PC-9 (cell line): ENCODE results near the gene APPL2. TPM values are rescaled to one million over a fixed set of nuclear protein-coding genes. Genes with fewer than 3 reads are reported as not detected.

ENCODE experiments used
- BruUV-seq: library from RNA; stranded (reverse); fragments of 400-500 nt; replicated peaks from 2 replicates; lab custom pipeline; 2021; lab: Mats Ljungman, UMichigan
- CTCF ChIA-PET: fragments of 300-600 bp; sonication (Branson Sonifier 250); formaldehyde crosslinking; loops from one replicate; lab custom pipeline; 2022; ENCODE audit warnings: antibody characterized with exemption; lab: Charles Lee
- POLR2A ChIA-PET: fragments of 300-600 bp; sonication (Branson Sonifier 250); formaldehyde crosslinking; loops from one replicate; lab custom pipeline; 2022; ENCODE audit warnings: antibody characterized with exemption; ENCODE audit not compliant: unreplicated experiment; lab: Charles Lee
- DNase-seq, 2 experiments: peaks; one replicate each; pipeline versions ENCODE4 v3.0.0 to v3.0.0-alpha.2; 2015 to 2022; ENCODE audit warnings: mixed read lengths in 1 of 2
- H2AFZ ChIP-seq: fragments of 200-600 bp; sonication (generic); 2 replicates; pipeline ENCODE4 v1.8.1; 2017; ENCODE audit warnings: antibody characterized with exemption
- H3F3A ChIP-seq: fragments of 200-600 bp; sonication (generic); 2 replicates; pipeline ENCODE4 v1.8.1; 2017; ENCODE audit warnings: antibody characterized with exemption, mild to moderate bottlenecking, low read depth; ENCODE audit not compliant: insufficient read depth
- H3K27ac ChIP-seq: fragments of 200-600 bp; sonication (generic); 2 replicates; pipeline ENCODE4 v1.6.1; 2016; ENCODE audit warnings: mixed run types
- H3K27me3 ChIP-seq: fragments of 200-600 bp; sonication (generic); 2 replicates; pipeline ENCODE4 v1.6.1; 2016; ENCODE audit warnings: low read depth, mixed run types; ENCODE audit not compliant: insufficient read depth
- H3K36me3 ChIP-seq: fragments of 200-600 bp; sonication (generic); 2 replicates; pipeline ENCODE4 v1.6.1; 2016; ENCODE audit warnings: low read depth, mixed run types
- H3K4me1 ChIP-seq: fragments of 200-600 bp; sonication (generic); replicated peaks from 2 replicates; pipeline ENCODE4 v1.6.1; 2016; ENCODE audit warnings: mixed run types; ENCODE audit not compliant: insufficient read depth
- H3K4me2 ChIP-seq: fragments of 200-600 bp; sonication (generic); 2 replicates; pipeline ENCODE4 v1.6.1; 2017; ENCODE audit warnings: mixed run types
- H3K4me3 ChIP-seq: fragments of 200-600 bp; sonication (generic); 2 replicates; pipeline ENCODE4 v1.6.1; 2016; ENCODE audit warnings: mixed run types
- H3K79me2 ChIP-seq: fragments of 200-600 bp; sonication (generic); 2 replicates; pipeline ENCODE4 v1.6.1; 2017; ENCODE audit warnings: low read depth, mixed run types
- H3K9me2 ChIP-seq: fragments of 200-600 bp; sonication (generic); 2 replicates; pipeline ENCODE4 v1.8.1; 2017; ENCODE audit warnings: mild to moderate bottlenecking; ENCODE audit not compliant: insufficient read depth
- H3K9me3 ChIP-seq: fragments of 200-600 bp; sonication (generic); 2 replicates; pipeline ENCODE4 v1.8.1; 2016; ENCODE audit warnings: low read depth; ENCODE audit not compliant: insufficient read depth
- H4K20me1 ChIP-seq: fragments of 200-600 bp; sonication (generic); 2 replicates; pipeline ENCODE4 v1.8.1; 2017; ENCODE audit not compliant: insufficient read depth
- EZH2 ChIP-seq: fragments of 200-600 bp; sonication (generic); IDR thresholded peaks from 2 replicates; pipeline ENCODE4 v1.8.0; 2017; ENCODE audit warnings: antibody characterized with exemption, low read depth
- intact Hi-C: fragments of 100-400 bp; cut with micrococcal nuclease; formaldehyde crosslinking; loops from one replicate; pipeline ENCODE4 v1.10.0; 2022; ENCODE audit not compliant: unreplicated experiment
- total RNA-seq: library from RNA; stranded (reverse); gene quantifications from 2 replicates; pipeline ENCODE4 v1.2.3, GENCODE V29; 2021
- TF ChIP-seq, protein P1 (sequence below): fragments of 200-600 bp; sonication (generic); conservative IDR thresholded peaks from 2 replicates; pipeline ENCODE4 v1.6.1; 2017; ENCODE audit warnings: mixed run types, antibody characterized with exemption, mild to moderate bottlenecking, moderate library complexity

The APPL2 gene
- total RNA-seq, 1 experiment from 2014 or later: 24.3 TPM

DNA sequence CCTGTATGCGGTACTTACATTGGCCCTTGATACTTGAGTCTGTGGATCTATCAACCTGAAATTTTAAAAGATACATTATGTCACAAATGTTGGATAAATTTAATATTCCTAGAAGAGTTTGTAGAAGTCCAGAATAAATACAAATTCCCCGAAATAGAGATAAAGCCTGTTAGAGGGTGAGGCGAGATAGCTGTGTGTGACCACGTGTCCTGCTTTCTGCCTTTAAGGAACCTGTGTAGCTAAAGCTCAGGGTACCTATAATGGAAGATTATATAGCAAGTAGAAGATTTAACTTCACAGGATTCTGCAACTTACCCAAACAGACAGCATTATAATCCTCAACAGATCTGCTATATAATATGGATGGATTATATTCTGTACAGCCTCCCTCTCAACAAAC, 58.8 kb downstream of the APPL2 start:
- CTCF ChIA-PET: no interaction called here
- no peaks in the 10 kb centered on the region for H3K79me2 ChIP-seq
- no peaks in the 10 kb centered on the region for H3K27me3 ChIP-seq
- H3K4me3 ChIP-seq: no peak overlapping the region
- no peak overlapping the region for H3K4me2 ChIP-seq
- DNase-seq: no peak
- POLR2A ChIA-PET: no interaction called here
- TF ChIP-seq, protein P1, sequence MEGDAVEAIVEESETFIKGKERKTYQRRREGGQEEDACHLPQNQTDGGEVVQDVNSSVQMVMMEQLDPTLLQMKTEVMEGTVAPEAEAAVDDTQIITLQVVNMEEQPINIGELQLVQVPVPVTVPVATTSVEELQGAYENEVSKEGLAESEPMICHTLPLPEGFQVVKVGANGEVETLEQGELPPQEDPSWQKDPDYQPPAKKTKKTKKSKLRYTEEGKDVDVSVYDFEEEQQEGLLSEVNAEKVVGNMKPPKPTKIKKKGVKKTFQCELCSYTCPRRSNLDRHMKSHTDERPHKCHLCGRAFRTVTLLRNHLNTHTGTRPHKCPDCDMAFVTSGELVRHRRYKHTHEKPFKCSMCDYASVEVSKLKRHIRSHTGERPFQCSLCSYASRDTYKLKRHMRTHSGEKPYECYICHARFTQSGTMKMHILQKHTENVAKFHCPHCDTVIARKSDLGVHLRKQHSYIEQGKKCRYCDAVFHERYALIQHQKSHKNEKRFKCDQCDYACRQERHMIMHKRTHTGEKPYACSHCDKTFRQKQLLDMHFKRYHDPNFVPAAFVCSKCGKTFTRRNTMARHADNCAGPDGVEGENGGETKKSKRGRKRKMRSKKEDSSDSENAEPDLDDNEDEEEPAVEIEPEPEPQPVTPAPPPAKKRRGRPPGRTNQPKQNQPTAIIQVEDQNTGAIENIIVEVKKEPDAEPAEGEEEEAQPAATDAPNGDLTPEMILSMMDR: no peak
- no peak for TF ChIP-seq EZH2
- H4K20me1 ChIP-seq: no peaks in the 10 kb centered on the region
- H3K9me3 ChIP-seq: peaks cover 3% of the 10 kb centered on the region; the same call in 1 of the 2 replicates
- no TSS peak for BruUV-seq
- intact Hi-C loops: no loop called here
- H3K27ac ChIP-seq: no peak overlapping the region
- H2AFZ ChIP-seq: no peak overlapping the region
- H3K36me3 ChIP-seq: no peaks in the 10 kb centered on the region
- no peaks in the 10 kb centered on the region for H3F3A ChIP-seq
- no peaks in the 10 kb centered on the region for H3K9me2 ChIP-seq
- H3K4me1 ChIP-seq: no peaks in the 10 kb centered on the region

DNA sequence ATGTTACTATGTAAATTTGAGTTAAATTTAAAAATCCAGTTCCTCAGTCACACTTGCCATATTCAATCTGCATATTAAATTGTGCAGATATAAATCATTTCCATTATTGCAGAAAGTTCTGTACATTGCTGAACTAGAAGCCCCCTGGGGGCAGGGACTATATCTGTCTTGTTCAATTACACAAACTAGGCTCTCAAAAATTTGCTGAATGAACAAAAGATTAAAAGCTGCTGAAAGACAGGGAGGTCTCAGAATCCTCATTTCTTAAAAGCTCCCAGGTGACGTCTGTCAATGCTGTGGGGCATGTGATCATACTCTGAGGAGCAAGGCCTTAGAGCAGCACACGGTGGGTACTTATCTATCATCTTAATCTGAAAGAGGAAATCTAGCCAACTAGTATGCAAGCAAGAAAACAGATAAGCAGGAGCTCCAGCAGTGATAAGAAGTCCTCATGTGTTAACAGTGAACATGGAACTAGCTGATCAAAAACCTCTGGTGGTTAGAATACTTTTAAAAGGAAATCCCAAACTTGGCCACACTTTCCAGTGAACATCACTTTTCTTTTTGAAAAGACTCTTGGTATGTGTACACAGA, 60.5 kb downstream of the APPL2 start:
- BruUV-seq: no TSS peak
- TF ChIP-seq, protein P1: no peak
- Histone ChIP-seq H2AFZ (no peak overlapping the region), H3K4me3 (no peak overlapping the region), H3K27me3 (no peaks in the 10 kb centered on the region), H3K79me2 (no peaks in the 10 kb centered on the region), H3K9me2 (no peaks in the 10 kb centered on the region), H3F3A (no peaks in the 10 kb centered on the region), H3K36me3 (no peaks in the 10 kb centered on the region), H4K20me1 (no peaks in the 10 kb centered on the region), H3K4me2 (no peak overlapping the region), H3K27ac (no peak overlapping the region), H3K4me1 (no peaks in the 10 kb centered on the region), H3K9me3 (peaks cover 3% of the 10 kb centered on the region; the same call in 1 of the 2 replicates)
- intact Hi-C loops: no loop called here
- CTCF ChIA-PET: no interaction called here
- DNase-seq: no peak
- POLR2A ChIA-PET: no interaction called here

DNA sequence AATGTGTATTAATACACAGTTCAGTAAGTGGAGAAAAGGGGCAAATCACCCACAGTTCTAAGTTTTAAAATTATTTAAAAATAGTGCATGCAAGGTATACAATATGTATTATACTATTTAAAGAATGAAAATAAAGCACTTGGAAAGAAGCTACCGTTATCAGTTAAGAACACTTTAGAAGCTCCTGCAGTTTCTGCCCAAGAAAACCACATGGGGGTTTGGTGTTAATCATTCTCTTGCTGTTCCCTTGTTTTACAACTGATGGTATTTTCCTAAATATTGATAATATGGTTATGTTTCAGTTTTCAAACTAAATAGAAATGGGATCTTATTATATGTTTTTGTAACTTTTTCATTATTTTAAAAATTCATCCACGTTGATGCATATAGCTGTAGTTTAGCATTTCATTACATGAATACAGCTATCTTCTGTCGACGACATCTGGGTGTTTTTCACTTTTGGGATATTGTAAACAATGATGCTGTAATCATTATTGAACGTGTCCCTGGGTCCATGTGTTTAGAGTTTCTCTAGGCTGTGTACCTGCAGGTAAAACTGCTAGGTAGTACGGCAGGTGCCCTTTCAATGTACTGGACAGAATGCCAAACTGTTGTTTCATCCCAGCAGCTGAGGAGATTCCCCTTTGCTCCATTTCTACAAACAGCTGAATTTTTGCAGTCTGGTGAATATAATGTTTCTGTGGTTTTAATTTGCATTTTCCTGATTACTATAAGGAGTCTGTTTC, 64.1 kb downstream of the APPL2 start:
- Histone ChIP-seq H3K4me2 (no peak overlapping the region), H3K4me3 (no peak overlapping the region), H3K79me2 (no peaks in the 10 kb centered on the region), H4K20me1 (no peaks in the 10 kb centered on the region), H3K9me3 (no peaks in the 10 kb centered on the region), H3K4me1 (no peaks in the 10 kb centered on the region), H2AFZ (no peak overlapping the region), H3K27ac (no peak overlapping the region), H3K9me2 (no peaks in the 10 kb centered on the region), H3K36me3 (peaks cover 12% of the 10 kb centered on the region; the same call in 1 of the 2 replicates), H3F3A (no peaks in the 10 kb centered on the region), H3K27me3 (no peaks in the 10 kb centered on the region)
- TF ChIP-seq, protein P1: no peak
- no peak for TF ChIP-seq EZH2
- ChIA-PET CTCF (interaction anchor here (0.5 kb wide), 1 partner anchor 38 kb away, joined by 3 read pairs; no protein-coding TSS in a partner anchor), POLR2A (interaction anchor here (0.9 kb wide), 1 partner anchor 64 kb away, joined by 13 read pairs; no protein-coding TSS in a partner anchor)
- intact Hi-C loops: no loop called here
- no peak for DNase-seq
- no TSS peak for BruUV-seq
